ENCODE results near the gene KATNIP.

Gene KATNIP

GRCh38 chr16:27585200-27585599 is 35.3 kb downstream of the KATNIP start:
- DNase-seq: no peak

GRCh38 chr16:27586711-27587110 is 36.8 kb downstream of the KATNIP start:
- DNase-seq: no peak

GRCh38 chr16:27588057-27588456 is 38.1 kb downstream of the KATNIP start:
- DNase-seq: no peak

GRCh38 chr16:27591837-27592236 is 41.9 kb downstream of the KATNIP start:
- DNase-seq: no peak

GRCh38 chr16:27595475-27595874 is 45.5 kb downstream of the KATNIP start:
- no peak for DNase-seq

GRCh38 chr16:27595993-27596392 is 46.0 kb downstream of the KATNIP start:
- DNase-seq: no peak

- no peak for DNase-seq
Measured at GRCh38 chr16:27596411-27596810, 46.5 kb downstream of the KATNIP start.

- no peak for DNase-seq
Measured at GRCh38 chr16:27597361-27597760, 47.4 kb downstream of the KATNIP start.

- no peak for DNase-seq
Measured at GRCh38 chr16:27598220-27598619, 48.3 kb downstream of the KATNIP start.

- no peak for DNase-seq
Measured at GRCh38 chr16:27598931-27599565, 49.1 kb downstream of the KATNIP start.

GRCh38 chr16:27599606-27600005 is 49.7 kb downstream of the KATNIP start:
- DNase-seq: no peak

All from fibroblast of skin of scalp (primary cell).